HL-60/S4 (cell line): Measurements from ENCODE around the gene CD3D.

Experiments
- in situ Hi-C: fragments of 300-500 bp; cut with MboI; formaldehyde crosslinking; loops from 2 replicates; pipeline ENCODE4 v1.14.3; 2022; ENCODE audit warnings: low sequenced_read_pairs

The CD3D gene

DNA sequence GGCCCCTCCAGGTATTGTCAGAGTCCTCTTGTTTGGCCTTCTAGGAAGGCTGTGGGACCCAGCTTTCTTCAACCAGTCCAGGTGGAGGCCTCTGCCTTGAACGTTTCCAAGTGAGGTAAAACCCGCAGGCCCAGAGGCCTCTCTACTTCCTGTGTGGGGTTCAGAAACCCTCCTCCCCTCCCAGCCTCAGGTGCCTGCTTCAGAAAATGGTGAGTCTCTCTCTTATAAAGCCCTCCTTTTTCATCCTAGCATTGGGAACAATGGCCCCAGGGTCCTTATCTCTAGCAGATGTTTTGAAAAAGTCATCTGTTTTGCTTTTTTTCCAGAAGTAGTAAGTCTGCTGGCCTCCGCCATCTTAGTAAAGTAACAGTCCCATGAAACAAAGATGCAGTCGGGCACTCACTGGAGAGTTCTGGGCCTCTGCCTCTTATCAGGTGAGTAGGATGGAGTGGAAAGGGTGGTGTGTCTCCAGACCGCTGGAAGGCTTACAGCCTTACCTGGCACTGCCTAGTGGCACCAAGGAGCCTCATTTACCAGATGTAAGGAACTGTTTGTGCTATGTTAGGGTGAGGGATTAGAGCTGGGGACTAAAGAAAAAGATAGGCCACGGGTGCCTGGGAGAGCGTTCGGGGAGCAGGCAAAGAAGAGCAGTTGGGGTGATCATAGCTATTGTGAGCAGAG is 37.8 kb downstream of the CD3D start, which contains the start of gene CD3E:
Gene CD3E, plus strand, starts transcription at position 163 of the 681 bp plus-strand sequence. Its CDS starts 223 bp downstream, at position 386.
- in situ Hi-C loops: no loop called here

DNA sequence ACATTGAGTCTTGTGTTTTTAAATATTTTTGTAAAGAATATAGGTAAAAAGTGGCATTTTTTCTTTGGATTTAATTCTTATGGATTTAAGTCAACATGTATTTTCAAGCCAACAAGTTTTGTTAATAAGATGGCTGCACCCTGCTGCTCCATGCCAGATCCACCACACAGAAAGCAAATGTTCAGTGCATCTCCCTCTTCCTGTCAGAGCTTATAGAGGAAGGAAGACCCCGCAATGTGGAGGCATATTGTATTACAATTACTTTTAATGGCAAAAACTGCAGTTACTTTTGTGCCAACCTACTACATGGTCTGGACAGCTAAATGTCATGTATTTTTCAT is 38.3 kb downstream of the CD3D start:
- in situ Hi-C loops: no loop called here

DNA sequence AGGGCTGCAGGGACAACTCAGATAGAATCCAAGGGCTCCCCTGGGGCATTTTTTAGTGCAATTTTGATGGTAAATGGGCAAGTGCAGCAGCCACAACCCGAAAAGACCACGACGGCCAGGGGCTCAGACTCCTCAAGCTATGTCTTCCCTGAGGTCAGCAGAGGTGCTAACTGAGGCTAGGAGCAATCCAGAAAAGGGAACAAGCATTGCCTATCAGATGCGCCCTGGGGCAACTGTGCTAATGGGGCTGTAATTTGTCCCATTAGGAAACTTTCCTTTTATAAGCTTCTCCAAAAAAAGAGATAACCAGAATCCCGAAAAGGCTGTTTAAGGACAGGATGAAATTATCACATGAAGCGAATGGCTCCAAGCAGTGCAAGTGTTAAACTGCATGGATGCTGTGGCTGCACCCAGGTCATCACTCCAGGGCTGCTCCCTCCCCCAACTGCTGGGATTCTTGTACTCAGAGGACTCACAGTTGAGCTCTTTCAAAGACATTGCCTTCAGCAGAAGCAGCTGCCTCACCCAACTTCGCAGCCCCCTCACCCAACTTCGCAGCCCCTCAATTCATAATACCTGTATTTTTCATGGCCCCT is 40.8 kb downstream of the CD3D start:
- in situ Hi-C loops: no loop called here

DNA sequence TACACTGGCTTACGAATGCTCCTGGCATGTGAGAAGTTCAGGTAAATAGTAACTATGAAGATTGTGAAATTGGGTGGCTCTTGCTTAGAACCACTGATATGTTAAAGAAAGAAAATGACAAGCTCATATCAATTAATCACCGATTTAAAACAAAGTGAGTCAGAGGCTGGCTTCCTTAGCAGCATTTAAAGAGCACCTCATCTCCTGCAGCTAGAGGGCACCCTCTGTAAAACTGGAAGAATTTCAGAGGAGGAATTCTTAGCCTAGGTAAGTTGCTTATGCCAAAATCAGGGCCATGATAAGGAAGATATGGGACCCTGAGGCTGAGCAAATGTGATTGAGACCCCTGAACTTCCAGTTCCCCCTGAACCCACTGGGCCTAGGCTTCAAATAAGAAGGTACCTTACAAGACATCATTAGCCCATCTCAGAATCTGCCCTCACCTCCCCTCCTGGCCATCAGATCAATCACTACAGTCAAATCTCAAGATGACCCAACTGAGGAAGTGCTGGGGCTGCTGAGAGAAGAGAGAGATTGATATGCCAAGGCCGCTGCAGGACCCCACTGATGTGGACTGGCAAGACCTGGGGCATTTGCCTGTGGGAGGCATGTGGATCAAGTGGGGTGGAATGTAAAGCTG is 46.6 kb downstream of the CD3D start:
- in situ Hi-C loops: no loop called here

DNA sequence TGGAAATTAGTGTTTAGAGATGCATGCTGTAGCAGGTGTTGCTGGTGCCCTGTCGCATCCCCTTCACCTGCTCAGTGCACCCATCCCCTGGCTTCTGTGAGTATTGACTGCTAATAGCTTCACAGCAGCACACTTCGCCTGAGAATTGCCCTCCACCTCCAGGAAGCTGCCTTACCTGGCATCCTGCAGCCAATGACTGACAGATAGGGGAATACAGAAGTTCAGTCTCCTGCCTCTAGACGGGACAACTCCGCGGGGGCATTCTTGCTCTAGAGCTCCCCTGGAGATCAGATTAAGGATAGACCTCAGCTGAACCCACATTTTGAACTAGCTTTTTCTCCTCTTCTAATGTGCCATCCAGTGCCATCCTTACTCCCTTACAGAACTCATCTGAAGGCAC is 47.3 kb downstream of the CD3D start:
- in situ Hi-C loops: no loop called here

DNA sequence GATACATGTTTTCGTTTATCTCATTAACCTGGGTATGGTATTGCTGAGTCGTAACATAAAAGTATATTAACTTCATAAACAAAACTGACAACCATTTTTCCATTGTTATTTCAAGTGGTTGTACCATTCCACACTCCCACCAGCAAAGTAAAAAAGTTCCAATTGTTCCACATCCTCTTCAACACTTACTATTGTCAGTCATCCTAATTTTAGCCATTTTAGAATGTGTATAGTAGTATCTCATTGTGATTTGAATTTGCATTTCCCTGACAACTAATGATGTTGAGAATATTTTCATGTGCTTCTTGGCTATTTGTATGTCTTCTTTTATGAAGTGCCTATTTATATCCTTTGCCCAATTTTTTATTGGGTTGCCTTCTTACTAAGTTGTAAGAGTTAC is 48.5 kb downstream of the CD3D start:
- in situ Hi-C loops: loop anchor here (5.0 kb wide), 1 partner anchor 97 kb away; no protein-coding TSS in a partner anchor

DNA sequence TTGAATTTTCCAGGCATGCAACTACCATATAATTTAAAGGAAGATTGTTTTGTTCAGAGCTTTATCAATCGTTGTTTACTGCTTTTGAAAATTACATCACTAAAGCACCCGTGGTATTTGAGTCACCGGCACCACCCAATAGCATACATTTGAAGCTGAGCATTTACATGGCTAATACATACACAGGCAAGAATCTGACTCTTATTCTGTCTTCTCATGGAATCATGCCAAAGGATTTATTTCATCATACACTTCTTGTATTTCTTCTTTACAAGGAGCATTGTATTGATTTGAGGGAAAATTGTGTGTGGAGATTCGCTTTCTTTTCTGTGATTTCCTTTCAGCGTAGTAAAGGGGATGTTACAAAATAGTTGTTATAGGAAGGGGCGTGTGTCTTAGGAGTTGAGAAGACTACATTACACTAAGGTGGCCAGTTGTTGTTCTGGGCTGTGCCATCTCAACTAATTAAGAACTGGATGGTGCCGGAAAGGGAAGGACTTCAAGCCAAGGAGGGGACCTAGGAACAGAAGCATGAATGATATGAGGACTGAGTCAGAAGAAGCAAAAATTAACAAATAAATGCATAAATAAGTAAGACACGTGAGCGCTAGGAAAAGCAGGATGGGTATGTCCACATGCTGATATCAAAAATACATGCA is 50.9 kb downstream of the CD3D start:
- in situ Hi-C loops: loop anchor here (5.0 kb wide), 1 partner anchor 94 kb away; no protein-coding TSS in a partner anchor

DNA sequence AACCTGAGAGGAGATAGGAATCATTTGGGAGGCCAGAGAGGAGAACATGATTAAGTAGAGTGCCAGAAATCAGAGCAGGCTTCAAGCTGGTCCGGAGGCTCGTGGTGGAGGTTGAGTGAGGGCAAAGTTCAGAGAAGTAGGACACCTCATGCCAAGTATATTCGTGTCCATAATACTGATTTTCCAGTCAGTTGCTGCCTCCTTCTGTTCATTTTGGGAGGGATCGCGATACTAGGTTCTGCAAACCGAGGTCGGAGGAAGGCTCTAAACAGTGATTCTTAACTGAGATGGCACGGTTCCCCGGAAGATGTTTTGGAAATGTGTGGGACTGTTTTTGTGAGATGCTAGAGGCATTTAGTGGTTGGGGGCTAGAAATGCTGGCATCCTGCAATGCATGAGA is 51.6 kb downstream of the CD3D start:
- in situ Hi-C loops: loop anchor here (5.0 kb wide), 1 partner anchor 94 kb away; no protein-coding TSS in a partner anchor

DNA sequence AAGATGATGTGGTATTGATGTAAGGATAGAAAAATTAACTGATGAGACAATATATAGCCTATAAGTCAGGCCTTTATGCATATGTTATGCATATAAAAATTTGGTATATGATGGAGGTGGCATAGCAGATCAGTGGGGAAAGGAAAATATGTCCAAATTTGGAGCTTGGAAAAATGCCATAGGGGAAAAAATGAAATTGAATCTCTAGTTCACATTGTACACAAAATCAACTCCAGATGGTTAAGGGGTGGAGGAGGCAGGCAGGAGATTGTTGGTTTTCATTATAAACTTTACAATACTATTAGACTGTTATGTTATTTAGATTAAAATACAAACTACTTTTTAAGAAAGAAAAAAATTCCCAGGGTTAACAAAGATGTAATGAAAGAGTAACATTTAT is 53.1 kb downstream of the CD3D start:
- in situ Hi-C loops: no loop called here
